ENCODE measurements around the gene LMO1.

DNA sequence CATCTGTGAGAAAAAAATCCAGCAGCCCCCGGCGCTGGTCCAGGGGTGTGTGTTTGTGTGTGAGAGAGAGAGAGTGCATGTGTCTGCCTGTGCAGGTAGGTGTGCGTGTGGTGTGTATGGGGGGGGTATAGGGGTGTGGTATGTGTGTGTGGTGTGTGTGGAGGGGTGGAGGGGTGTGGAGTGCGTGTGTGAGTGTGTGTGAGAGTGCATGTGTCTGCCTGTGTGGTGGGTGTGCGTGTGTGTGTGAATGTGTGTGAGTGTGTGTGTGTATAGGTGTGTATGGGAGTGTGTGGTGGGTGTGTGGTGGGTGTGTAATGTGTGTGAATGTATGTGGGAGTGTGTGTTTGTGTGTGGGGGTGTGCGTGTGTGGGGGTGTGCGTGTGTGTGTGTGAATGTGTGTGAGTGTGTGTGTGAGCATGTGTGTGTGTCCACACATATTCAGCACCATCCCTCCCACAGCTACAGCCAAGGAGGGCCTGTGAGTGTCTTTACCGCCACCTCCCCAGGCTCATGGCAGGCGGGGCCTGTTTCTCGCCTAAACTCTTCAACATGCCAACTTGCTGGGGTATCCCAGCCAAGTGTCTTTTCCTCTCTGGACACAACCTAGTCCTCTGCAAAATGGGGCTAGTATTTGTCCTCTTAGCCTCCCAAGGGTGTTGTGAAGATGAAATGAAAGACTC is 11.9 kb downstream of the LMO1 start:
- TF ChIP-seq ZNF622 (IDR thresholded peaks at IDR 0.05), result no peak
- no peak for TF ChIP-seq RAD21 (IDR thresholded peaks at IDR 0.05; ENCODE audit: insufficient read depth, low read depth, low read length)
- no peak for TF ChIP-seq CEBPB (IDR thresholded peaks at IDR 0.05; ENCODE audit: borderline replicate concordance in 1 of 2, low read depth in 2 of 2, low read length in 2 of 2)
- no peak for TF ChIP-seq KDM1A (IDR thresholded peaks at IDR 0.05; ENCODE audit: borderline replicate concordance)
- TF ChIP-seq, protein P1, sequence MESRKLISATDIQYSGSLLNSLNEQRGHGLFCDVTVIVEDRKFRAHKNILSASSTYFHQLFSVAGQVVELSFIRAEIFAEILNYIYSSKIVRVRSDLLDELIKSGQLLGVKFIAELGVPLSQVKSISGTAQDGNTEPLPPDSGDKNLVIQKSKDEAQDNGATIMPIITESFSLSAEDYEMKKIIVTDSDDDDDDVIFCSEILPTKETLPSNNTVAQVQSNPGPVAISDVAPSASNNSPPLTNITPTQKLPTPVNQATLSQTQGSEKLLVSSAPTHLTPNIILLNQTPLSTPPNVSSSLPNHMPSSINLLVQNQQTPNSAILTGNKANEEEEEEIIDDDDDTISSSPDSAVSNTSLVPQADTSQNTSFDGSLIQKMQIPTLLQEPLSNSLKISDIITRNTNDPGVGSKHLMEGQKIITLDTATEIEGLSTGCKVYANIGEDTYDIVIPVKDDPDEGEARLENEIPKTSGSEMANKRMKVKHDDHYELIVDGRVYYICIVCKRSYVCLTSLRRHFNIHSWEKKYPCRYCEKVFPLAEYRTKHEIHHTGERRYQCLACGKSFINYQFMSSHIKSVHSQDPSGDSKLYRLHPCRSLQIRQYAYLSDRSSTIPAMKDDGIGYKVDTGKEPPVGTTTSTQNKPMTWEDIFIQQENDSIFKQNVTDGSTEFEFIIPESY (IDR thresholded peaks at IDR 0.05), result no peak
- no peak for TF ChIP-seq SIN3A (IDR thresholded peaks at IDR 0.05; ENCODE audit: low read depth, low read length)
- no peak for TF ChIP-seq EZH2 (IDR thresholded peaks at IDR 0.05; ENCODE audit: borderline replicate concordance, control insufficient read depth, low read depth, low read length)
- TF ChIP-seq POLR2AphosphoS5 (IDR thresholded peaks at IDR 0.05; ENCODE audit: low read length), result no peak
- TF ChIP-seq EP300 (IDR thresholded peaks at IDR 0.05; ENCODE audit: borderline replicate concordance in 1 of 2, control insufficient read depth in 1 of 2, low read depth in 2 of 2, low read length in 2 of 2), result no peak
- TF ChIP-seq MXI1 (IDR thresholded peaks at IDR 0.05; ENCODE audit: low read depth, low read length), result no peak

Measured in GM12878 (cell line).